DND-41 (cell line): ENCODE data around the gene LPCAT1.

Experiments
- ATAC-seq: fragments of 200-7000 bp; cut with Tn5 transposase; 3 replicates; pipeline ENCODE4 v1.9.1; 2021; ENCODE audit warnings: low read depth; ENCODE audit not compliant: insufficient read depth
- DNase-seq: peaks from one replicate; pipeline ENCODE4 v3.0.0-alpha.2; 2020
- H2AFZ ChIP-seq: 2 replicates; pipeline ENCODE4 v1.6.0; 2012; ENCODE audit warnings: low read depth, low read length
- H3K27ac ChIP-seq: 2 replicates; pipeline ENCODE4 v1.5.1; 2012; ENCODE audit warnings: low read length, inconsistent platforms
- H3K27me3 ChIP-seq: fragments of 200-600 bp; sonication (generic); 2 replicates; pipeline ENCODE4 v1.6.0; 2012; ENCODE audit warnings: low read length, mild to moderate bottlenecking, inconsistent platforms; ENCODE audit not compliant: insufficient read depth, poor library complexity
- H3K36me3 ChIP-seq: 2 replicates; pipeline ENCODE4 v1.5.1; 2012; ENCODE audit warnings: low read length, inconsistent platforms; ENCODE audit not compliant: insufficient read depth
- H3K4me1 ChIP-seq: 2 replicates; pipeline ENCODE4 v1.5.1; 2012; ENCODE audit warnings: mild to moderate bottlenecking, low read length; ENCODE audit not compliant: insufficient read depth
- H3K4me2 ChIP-seq: 2 replicates; pipeline ENCODE4 v1.6.0; 2012; ENCODE audit warnings: mild to moderate bottlenecking, moderate library complexity, low read length, inconsistent platforms; ENCODE audit not compliant: insufficient read depth
- H3K4me3 ChIP-seq, 2 experiments: fragments of 200-600 bp in 1 of 2; shearing (Covaris generic) in 1 of 2; 2 replicates each; pipeline ENCODE4 v1.5.1; 2012 to 2016; ENCODE audit warnings: inconsistent platforms in 2 of 2, low read length in 2 of 2, mild to moderate bottlenecking in 2 of 2, low read depth in 1 of 2, moderate library complexity in 1 of 2
- H3K79me2 ChIP-seq: 2 replicates; pipeline ENCODE4 v1.6.0; 2012; ENCODE audit warnings: low read length, inconsistent platforms; ENCODE audit not compliant: insufficient read depth
- H3K9ac ChIP-seq: 2 replicates; pipeline ENCODE4 v1.6.0; 2012; ENCODE audit warnings: low read depth, mild to moderate bottlenecking, inconsistent platforms, low read length, moderate library complexity
- H3K9me3 ChIP-seq: 2 replicates; pipeline ENCODE4 v1.5.1; 2012; ENCODE audit warnings: low read length, moderate library complexity, mild to moderate bottlenecking, inconsistent platforms; ENCODE audit not compliant: insufficient read depth, severe bottlenecking
- H4K20me1 ChIP-seq: 2 replicates; pipeline ENCODE4 v1.6.0; 2012; ENCODE audit warnings: low read length; ENCODE audit not compliant: insufficient read depth
- EZH2 ChIP-seq: IDR thresholded peaks from 3 replicates; pipeline ENCODE4 v1.6.1; 2012; ENCODE audit warnings: borderline replicate concordance, low read depth, mild to moderate bottlenecking, moderate library complexity, low read length, inconsistent platforms; ENCODE audit not compliant: severe bottlenecking
- TF ChIP-seq, protein P1 (sequence below): IDR thresholded peaks from 2 replicates; pipeline ENCODE4 v1.5.1; 2012; ENCODE audit warnings: borderline replicate concordance, low read length, moderate library complexity, mild to moderate bottlenecking; ENCODE audit not compliant: poor library complexity, severe bottlenecking; ENCODE audit errors: extremely low read depth

The LPCAT1 gene

GRCh38 chr5:1497242-1497777, 26.4 kb downstream of the LPCAT1 start:
- TF ChIP-seq EZH2, result no peak
- TF ChIP-seq, protein P1, sequence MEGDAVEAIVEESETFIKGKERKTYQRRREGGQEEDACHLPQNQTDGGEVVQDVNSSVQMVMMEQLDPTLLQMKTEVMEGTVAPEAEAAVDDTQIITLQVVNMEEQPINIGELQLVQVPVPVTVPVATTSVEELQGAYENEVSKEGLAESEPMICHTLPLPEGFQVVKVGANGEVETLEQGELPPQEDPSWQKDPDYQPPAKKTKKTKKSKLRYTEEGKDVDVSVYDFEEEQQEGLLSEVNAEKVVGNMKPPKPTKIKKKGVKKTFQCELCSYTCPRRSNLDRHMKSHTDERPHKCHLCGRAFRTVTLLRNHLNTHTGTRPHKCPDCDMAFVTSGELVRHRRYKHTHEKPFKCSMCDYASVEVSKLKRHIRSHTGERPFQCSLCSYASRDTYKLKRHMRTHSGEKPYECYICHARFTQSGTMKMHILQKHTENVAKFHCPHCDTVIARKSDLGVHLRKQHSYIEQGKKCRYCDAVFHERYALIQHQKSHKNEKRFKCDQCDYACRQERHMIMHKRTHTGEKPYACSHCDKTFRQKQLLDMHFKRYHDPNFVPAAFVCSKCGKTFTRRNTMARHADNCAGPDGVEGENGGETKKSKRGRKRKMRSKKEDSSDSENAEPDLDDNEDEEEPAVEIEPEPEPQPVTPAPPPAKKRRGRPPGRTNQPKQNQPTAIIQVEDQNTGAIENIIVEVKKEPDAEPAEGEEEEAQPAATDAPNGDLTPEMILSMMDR, result no peak
- Histone ChIP-seq H3K9me3 (no peaks in the 10 kb centered on the region), H3K36me3 (peaks cover 89% of the 10 kb centered on the region), H3K9ac (no peak overlapping the region), H2AFZ (no peak overlapping the region), H3K79me2 (peaks cover 50% of the 10 kb centered on the region), H3K4me3 (no peak overlapping the region), H3K27ac (no peak overlapping the region), H3K4me1 (no peaks in the 10 kb centered on the region), H3K27me3 (no peaks in the 10 kb centered on the region), H3K4me2 (no peak overlapping the region), H4K20me1 (peaks cover 71% of the 10 kb centered on the region)
- no peak for ATAC-seq
- DNase-seq, result no peak

DNA sequence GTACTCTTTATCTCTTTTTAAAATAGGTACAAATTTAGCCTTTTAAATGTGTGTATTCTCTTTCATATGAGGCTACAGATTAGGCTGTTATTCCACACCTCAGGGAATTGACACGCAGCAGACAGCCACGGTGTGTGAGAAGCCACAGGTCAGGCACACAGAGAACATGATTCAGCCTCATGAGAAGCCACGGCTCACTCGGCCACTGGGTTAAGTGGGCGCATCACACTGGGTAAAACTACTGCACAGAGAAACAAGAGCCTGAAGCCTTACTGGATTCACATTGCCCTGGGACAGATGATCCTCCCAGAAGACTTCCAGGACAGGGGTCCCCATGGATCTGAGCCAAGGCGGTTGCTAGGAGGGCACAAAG, 28.2 kb downstream of the LPCAT1 start:
- ATAC-seq, result no peak

DNA sequence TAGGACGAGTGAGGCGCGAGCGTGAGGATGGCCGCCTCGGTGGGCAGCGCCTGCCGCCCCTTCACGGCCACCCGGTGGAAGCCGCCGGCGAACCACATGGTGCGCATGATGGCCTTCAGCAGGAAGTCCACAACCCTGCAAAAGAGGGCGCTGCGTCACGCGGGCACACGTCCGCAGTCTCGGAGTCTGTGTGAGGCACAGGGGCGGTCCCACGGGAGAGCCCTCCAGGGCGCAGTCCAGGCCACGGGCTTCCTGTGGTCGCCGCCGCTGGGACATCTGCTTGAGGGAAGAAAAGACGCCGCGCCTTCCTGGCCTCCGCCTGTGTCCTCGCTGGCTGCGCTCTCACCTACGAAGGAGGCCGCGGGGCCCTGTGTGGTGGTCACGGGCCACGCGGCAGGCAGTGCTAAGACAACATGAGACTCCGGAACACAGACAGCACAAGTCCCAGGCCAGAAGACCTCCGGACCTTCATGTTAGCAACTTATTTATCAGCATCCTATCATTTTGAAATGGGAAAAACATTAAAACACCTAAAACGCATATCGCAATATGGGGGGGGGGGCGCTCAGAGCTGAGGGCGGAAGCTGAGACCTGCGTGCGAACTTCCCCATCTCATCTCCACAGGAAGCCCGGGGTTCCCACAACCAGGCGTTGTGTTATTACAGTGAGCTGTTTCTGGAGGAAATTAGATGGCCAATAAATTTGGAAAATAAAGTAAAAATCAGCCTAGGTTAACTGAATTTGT, 28.8 kb downstream of the LPCAT1 start:
- Histone ChIP-seq H3K4me2 (no peak overlapping the region), H3K79me2 (peaks cover 34% of the 10 kb centered on the region), H3K27me3 (no peaks in the 10 kb centered on the region), H4K20me1 (peaks cover 53% of the 10 kb centered on the region), H2AFZ (no peak overlapping the region), H3K9me3 (no peaks in the 10 kb centered on the region), H3K36me3 (peaks cover 91% of the 10 kb centered on the region), H3K4me1 (no peaks in the 10 kb centered on the region), H3K9ac (no peak overlapping the region), H3K4me3 (no peak overlapping the region), H3K27ac (no peak overlapping the region)
- DNase-seq (no peak), ATAC-seq (0 out of 3 replicates have a peak, but pooled peaks have one; percentile 39)
- no peak for TF ChIP-seq EZH2
- TF ChIP-seq, protein P1, result no peak

More for the DNA sequence above, 28.2 kb downstream of the LPCAT1 start:
- Histone ChIP-seq H3K4me2 (no peak overlapping the region), H4K20me1 (peaks cover 53% of the 10 kb centered on the region), H3K36me3 (peaks cover 91% of the 10 kb centered on the region), H3K4me3 (no peak overlapping the region), H3K4me1 (no peaks in the 10 kb centered on the region), H3K9me3 (no peaks in the 10 kb centered on the region), H3K27me3 (no peaks in the 10 kb centered on the region), H3K9ac (no peak overlapping the region), H3K27ac (no peak overlapping the region), H3K79me2 (peaks cover 34% of the 10 kb centered on the region), H2AFZ (no peak overlapping the region)
- no peak for TF ChIP-seq EZH2
- TF ChIP-seq, protein P1, result no peak
- DNase-seq, result no peak
